Fibroblast of lung (primary cell): ENCODE results near the gene HBA1. TPM values are rescaled to one million over a fixed set of nuclear protein-coding genes. Genes with fewer than 3 reads are reported as not detected.
"Not testable (repeated sequence)": the region's sequence is repeated elsewhere in the genome, so short reads cannot be mapped to it uniquely, and the experiment has no call there.

Experiments
- DNase-seq, 2 donors: peaks; one replicate each; pipeline versions ENCODE4 v3.0.0 to v3.0.0-alpha.2; 2010; ENCODE audit warnings: low read depth in 2 of 2
- H2AFZ ChIP-seq: 2 replicates; pipeline ENCODE4 v1.5.1; 2012; ENCODE audit warnings: low read length, control low read depth, inconsistent platforms
- H3K27ac ChIP-seq: 2 replicates; pipeline ENCODE4 v1.5.1; 2011; ENCODE audit warnings: low read length, control low read depth; ENCODE audit not compliant: insufficient read depth
- H3K27me3 ChIP-seq: 2 replicates; pipeline ENCODE4 v1.5.1; 2011; ENCODE audit warnings: mild to moderate bottlenecking, low read length; ENCODE audit not compliant: control insufficient read depth, insufficient read depth
- H3K36me3 ChIP-seq: 2 replicates; pipeline ENCODE4 v1.5.1; 2011; ENCODE audit warnings: low read length; ENCODE audit not compliant: control insufficient read depth, insufficient read depth
- H3K4me1 ChIP-seq: 2 replicates; pipeline ENCODE4 v1.5.1; 2011; ENCODE audit warnings: low read length; ENCODE audit not compliant: control insufficient read depth, insufficient read depth; ENCODE audit errors: extremely low read depth
- H3K4me2 ChIP-seq: 2 replicates; pipeline ENCODE4 v1.5.1; 2011; ENCODE audit warnings: low read length, control low read depth; ENCODE audit not compliant: insufficient read depth; ENCODE audit errors: extremely low read depth
- H3K4me3 ChIP-seq, 4 experiments: fragments of 200-600 bp in 1 of 4; sonication (generic) in 1 of 4; replicated peaks in 1 of 4; 2 replicates each; pipeline ENCODE4 v1.5.1; 2011 to 2016; ENCODE audit warnings: low read length in 4 of 4, low read depth in 3 of 4, mild to moderate bottlenecking in 3 of 4, control low read depth in 2 of 4, inconsistent platforms in 1 of 4, mixed read lengths in 1 of 4; ENCODE audit not compliant: insufficient read depth in 1 of 4; ENCODE audit errors: control extremely low read depth in 1 of 4
- H3K79me2 ChIP-seq: 2 replicates; pipeline ENCODE4 v1.5.1; 2012; ENCODE audit warnings: mild to moderate bottlenecking, low read length, inconsistent platforms; ENCODE audit not compliant: control insufficient read depth, insufficient read depth
- H3K9ac ChIP-seq: 2 replicates; pipeline ENCODE4 v1.5.1; 2011; ENCODE audit warnings: mild to moderate bottlenecking, low read length, control low read depth; ENCODE audit not compliant: insufficient read depth
- H3K9me3 ChIP-seq: 2 replicates; pipeline ENCODE4 v1.5.1; 2012; ENCODE audit warnings: low read depth, low read length; ENCODE audit not compliant: control insufficient read depth, insufficient read depth
- H4K20me1 ChIP-seq: 2 replicates; pipeline ENCODE4 v1.5.1; 2011; ENCODE audit warnings: low read length; ENCODE audit not compliant: control insufficient read depth, insufficient read depth; ENCODE audit errors: extremely low read depth
- CTCF ChIP-seq, 2 donors: IDR thresholded peaks in 1 of 2; conservative IDR thresholded peaks in 1 of 2; 1 replicate in 1 of 2; 2 replicates in 1 of 2; pipeline ENCODE4 v1.5.1; 2011 to 2012; ENCODE audit warnings: low read length in 2 of 2, control low read depth in 1 of 2, inconsistent platforms in 1 of 2, low read depth in 1 of 2, mild to moderate bottlenecking in 1 of 2
- EZH2 ChIP-seq: IDR thresholded peaks from 2 replicates; pipeline ENCODE4 v1.5.1; 2012; ENCODE audit warnings: low read length, control low read depth, mild to moderate bottlenecking; ENCODE audit errors: missing control alignments
- polyA plus RNA-seq, 2 donors: library from polyadenylated mRNA; depleted of rRNA in 1 of 2; stranded (reverse) in 1 of 2; unstranded in 1 of 2; fragments of >200 nt; gene quantifications; 2 replicates each; pipeline ENCODE4 v1.2.1, GENCODE V29; 2011 to 2012; ENCODE audit warnings: missing spikeins in 1 of 2
- total RNA-seq: library from RNA; depleted of rRNA; stranded (reverse); fragments of >200 nt; gene quantifications from 2 replicates; pipeline ENCODE4 v1.2.1, GENCODE V29; 2014

HBA1 gene
- total and polyA plus RNA-seq, 2 donors (not counting 1 experiment from before 2014, with no cell fraction given) = 0.69 TPM; not detected in 1

DNA sequence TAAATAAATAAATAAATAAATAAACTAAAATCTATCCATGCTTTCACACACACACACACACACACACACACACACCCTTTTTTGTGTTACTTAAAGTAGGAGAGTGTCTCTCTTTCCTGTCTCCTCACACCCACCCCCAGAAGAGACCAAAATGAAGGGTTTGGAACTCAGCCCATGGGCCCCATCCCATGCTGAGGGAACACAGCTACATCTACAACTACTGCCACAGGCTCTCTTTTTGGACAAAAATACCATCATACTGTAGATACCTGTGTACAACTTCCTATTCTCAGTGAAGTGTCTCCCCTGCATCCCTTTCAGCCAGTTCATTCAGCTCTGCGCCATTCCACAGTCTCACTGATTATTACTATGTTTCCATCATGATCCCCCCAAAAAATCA, 5.7 kb upstream of the HBA1 start:
- Histone ChIP-seq H3K27me3 (peaks cover 39% of the 10 kb centered on the region), H4K20me1 (no peaks in the 10 kb centered on the region), H3K9ac (no peak overlapping the region), H3K27ac (no peak overlapping the region), H3K36me3 (no peaks in the 10 kb centered on the region), H3K9me3 (no peaks in the 10 kb centered on the region), H2AFZ (no peak overlapping the region), H3K4me1 (no peaks in the 10 kb centered on the region), H3K79me2 (no peaks in the 10 kb centered on the region), H3K4me3 (no peak overlapping the region), H3K4me2 (no peak overlapping the region)
- DNase-seq = no peak
- no peak for TF ChIP-seq EZH2
- no peak for TF ChIP-seq CTCF (conservative IDR thresholded peaks at IDR 0.05 in 1 of 2, IDR thresholded peaks at IDR 0.05 in 1 of 2; ENCODE audit: low read depth in 1 of 2, low read length in 2 of 2)

DNA sequence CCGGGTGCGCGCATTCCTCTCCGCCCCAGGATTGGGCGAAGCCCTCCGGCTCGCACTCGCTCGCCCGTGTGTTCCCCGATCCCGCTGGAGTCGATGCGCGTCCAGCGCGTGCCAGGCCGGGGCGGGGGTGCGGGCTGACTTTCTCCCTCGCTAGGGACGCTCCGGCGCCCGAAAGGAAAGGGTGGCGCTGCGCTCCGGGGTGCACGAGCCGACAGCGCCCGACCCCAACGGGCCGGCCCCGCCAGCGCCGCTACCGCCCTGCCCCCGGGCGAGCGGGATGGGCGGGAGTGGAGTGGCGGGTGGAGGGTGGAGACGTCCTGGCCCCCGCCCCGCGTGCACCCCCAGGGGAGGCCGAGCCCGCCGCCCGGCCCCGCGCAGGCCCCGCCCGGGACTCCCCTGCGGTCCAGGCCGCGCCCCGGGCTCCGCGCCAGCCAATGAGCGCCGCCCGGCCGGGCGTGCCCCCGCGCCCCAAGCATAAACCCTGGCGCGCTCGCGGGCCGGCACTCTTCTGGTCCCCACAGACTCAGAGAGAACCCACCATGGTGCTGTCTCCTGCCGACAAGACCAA, 4.0 kb upstream of the HBA1 start, which contains the start of gene HBA2:
Gene HBA2, plus strand, starts transcription at position 503 of the 568 bp plus-strand sequence. Its CDS starts 37 bp downstream, at position 540.
- H3K4me1 ChIP-seq, H3K9ac ChIP-seq, DNase-seq, H3K4me3 ChIP-seq, H3K4me2 ChIP-seq, H3K27ac ChIP-seq, H3K36me3 ChIP-seq, H3K9me3 ChIP-seq, H3K79me2 ChIP-seq, H4K20me1 ChIP-seq, H2AFZ ChIP-seq: not testable (repeated sequence)
- peaks cover 25% of the 10 kb centered on the region for H3K27me3 ChIP-seq

- not testable (repeated sequence) for H3K9ac ChIP-seq, H3K27ac ChIP-seq, H3K4me2 ChIP-seq, H4K20me1 ChIP-seq, H2AFZ ChIP-seq, H3K9me3 ChIP-seq, H3K79me2 ChIP-seq, H3K4me1 ChIP-seq, DNase-seq, H3K4me3 ChIP-seq, H3K36me3 ChIP-seq
- H3K27me3 ChIP-seq = peaks cover 27% of the 10 kb centered on the region
Measured at GRCh38 chr16:173211-173854, 3.1 kb upstream of the HBA1 start.

- H3K4me3 ChIP-seq, H3K36me3 ChIP-seq, H3K9me3 ChIP-seq, H3K9ac ChIP-seq, H3K27ac ChIP-seq, H3K4me1 ChIP-seq, H2AFZ ChIP-seq, H3K79me2 ChIP-seq, H4K20me1 ChIP-seq, H3K4me2 ChIP-seq: not testable (repeated sequence)
- peak; percentile 11 to 33 for DNase-seq
- peaks cover 23% of the 10 kb centered on the region for H3K27me3 ChIP-seq
Measured at GRCh38 chr16:173928-174769, 2.3 kb upstream of the HBA1 start.
